K562 (cell line): ENCODE measurements around the gene GFI1B. TPM values are rescaled to one million over a fixed set of nuclear protein-coding genes. Genes with fewer than 3 reads are reported as not detected.

Source experiments
- BRCA1 ChIP-seq, 2 experiments: fragments of 450-650 bp in 1 of 2; sonication (generic) in 1 of 2; formaldehyde crosslinking in 1 of 2; IDR thresholded peaks; 2 replicates each; pipeline versions ENCODE4 v1.5.0 to v1.6.1; 2017 to 2020; ENCODE audit warnings: mild to moderate bottlenecking in 1 of 2, missing genetic modification reagents in 1 of 2
- CTBP1 ChIP-seq: fragments of 450-650 bp; IDR thresholded peaks from 2 replicates; pipeline ENCODE4 v1.6.1; 2016; ENCODE audit warnings: borderline replicate concordance
- E2F1 ChIP-seq: sonication (generic); formaldehyde crosslinking; IDR thresholded peaks from 2 replicates; pipeline ENCODE4 v1.8.1; 2023; ENCODE audit warnings: mild to moderate bottlenecking, missing genetic modification reagents, moderate library complexity
- ETV5 ChIP-seq: sonication (generic); formaldehyde crosslinking; IDR thresholded peaks from 2 replicates; pipeline ENCODE4 v1.4.0; 2020; ENCODE audit warnings: low read depth, mild to moderate bottlenecking, missing genetic modification reagents
- FOXJ2 ChIP-seq: fragments of 200-800 bp; sonication (Bioruptor generic); IDR thresholded peaks from 2 replicates; pipeline ENCODE4 v1.6.1; 2016; ENCODE audit warnings: missing genetic modification characterization, missing compliant biosample characterization
- JUND ChIP-seq, 2 experiments: IDR thresholded peaks; 2 replicates in 1 of 2; 3 replicates in 1 of 2; pipeline ENCODE4 v1.6.1; 2011; ENCODE audit warnings: borderline replicate concordance in 2 of 2, low read depth in 2 of 2, low read length in 2 of 2, improper control_type of control experiment in 1 of 2, missing biosample characterization in 1 of 2, missing genetic modification characterization in 1 of 2, missing genetic modification reagents in 1 of 2
- LARP7 ChIP-seq: fragments of 450-650 bp; IDR thresholded peaks from 2 replicates; pipeline ENCODE4 v1.6.1; 2016
- PBX2 ChIP-seq, 2 experiments: IDR thresholded peaks in 1 of 2; conservative IDR thresholded peaks in 1 of 2; 2 replicates each; pipeline ENCODE4 v1.6.1; 2016; ENCODE audit warnings: low read depth in 2 of 2, mild to moderate bottlenecking in 1 of 2, missing compliant biosample characterization in 1 of 2, missing genetic modification characterization in 1 of 2, moderate library complexity in 1 of 2
- RFX7 ChIP-seq: fragments of 250-450 bp; sonication (Bioruptor Pico); IDR thresholded peaks from 2 replicates; pipeline ENCODE4 v1.5.1; 2021; ENCODE audit warnings: mild to moderate bottlenecking
- SNRNP70 ChIP-seq: fragments of 200-400 bp; formaldehyde crosslinking; optimal IDR thresholded peaks from 2 replicates; pipeline ENCODE3; 2017; ENCODE audit warnings: low read depth, low read length
- SRSF3 ChIP-seq: fragments of 200-400 bp; formaldehyde crosslinking; IDR thresholded peaks from 2 replicates; pipeline ENCODE4 v1.6.1; 2016; ENCODE audit warnings: mild to moderate bottlenecking, low read length, moderate library complexity; ENCODE audit not compliant: insufficient read depth
- SRSF9 ChIP-seq: fragments of 200-400 bp; formaldehyde crosslinking; IDR thresholded peaks from 2 replicates; pipeline ENCODE4 v1.6.1; 2017; ENCODE audit warnings: low read depth, low read length, borderline replicate concordance
- TARDBP ChIP-seq: fragments of 450-650 bp; IDR thresholded peaks from 2 replicates; pipeline ENCODE4 v1.6.1; 2016
- ZFP30 ChIP-seq: fragments of 250-450 bp; sonication (Bioruptor Pico); IDR thresholded peaks from 2 replicates; pipeline ENCODE4 v1.8.0; 2022; ENCODE audit warnings: moderate library complexity, mild to moderate bottlenecking, inconsistent platforms, borderline replicate concordance
- ZMIZ1 ChIP-seq, 2 experiments: fragments of 150-350 bp in 1 of 2; IDR thresholded peaks; 2 replicates each; pipeline ENCODE4 v1.6.1; 2012 to 2016; ENCODE audit warnings: low read depth in 2 of 2, low read length in 2 of 2, mild to moderate bottlenecking in 1 of 2, moderate library complexity in 1 of 2
- ZNF395 ChIP-seq: fragments of 200-800 bp; sonication (Bioruptor generic); IDR thresholded peaks from 2 replicates; pipeline ENCODE4 v1.6.1; 2017; ENCODE audit warnings: missing genetic modification characterization, missing compliant biosample characterization
- ZNF696 ChIP-seq: fragments of 250-450 bp; sonication (Bioruptor Pico); conservative IDR thresholded peaks from 2 replicates; pipeline ENCODE4 v1.4.0; 2020; ENCODE audit warnings: mild to moderate bottlenecking, moderate library complexity
- polyA plus RNA-seq, 8 experiments: library from polyadenylated mRNA; depleted of rRNA in 4 of 8; stranded (reverse) in 5 of 8; unstranded in 3 of 8; fragments of >200 nt; fragmentation: Nextera tagmentation in 2 of 8; fragmentation: Illumina TruSeq in 1 of 8; extraction: Ambion mirVana in 2 of 8; extraction: Trizol in 1 of 8; gene quantifications; 2 replicates each; pipeline versions ENCODE4 v1.2.1 to v1.2.3, GENCODE V29; 2011 to 2014; ENCODE audit warnings: inconsistent platforms in 1 of 8, missing spikeins in 1 of 8
- total RNA-seq, 7 experiments: library from RNA; depleted of rRNA in 6 of 7; stranded (reverse); fragments of >200 nt in 6 of 7; fragmentation: Illumina TruSeq in 2 of 7; extraction: Trizol in 2 of 7; gene quantifications; 2 replicates each; pipeline versions ENCODE4 v1.2.1 to v1.2.3, GENCODE V29; 2011 to 2021; ENCODE audit warnings: low replicate concordance in 1 of 7

The GFI1B gene
- total and polyA plus RNA-seq, 9 of the 15 experiments (the other 6 are each of a cell fraction or from before 2014, with no cell fraction given), result 8.0 to 75.7 (median 34.5) TPM

GRCh38 chr9:132994410-132995120 is 16.1 kb downstream of the GFI1B start (continued):
- peak; percentile 85 for TF ChIP-seq JUND (IDR thresholded peaks at IDR 0.05; ENCODE audit: borderline replicate concordance, low read depth, low read length)
- TF ChIP-seq JUND (tag; IDR thresholded peaks at IDR 0.05; ENCODE audit: borderline replicate concordance, low read depth, low read length), result peak; percentile 81; the same call in 1 of the 3 replicates
- no peak for TF ChIP-seq BRCA1 (IDR thresholded peaks at IDR 0.05)
- no peak for TF ChIP-seq BRCA1 (CRISPR knock-in tag; IDR thresholded peaks at IDR 0.05)
- no peak for TF ChIP-seq SNRNP70
- TF ChIP-seq ZNF696, result no peak
- no peak for TF ChIP-seq LARP7
- TF ChIP-seq SRSF9, result no peak
- no peak for TF ChIP-seq FOXJ2
- no peak for TF ChIP-seq TARDBP
- TF ChIP-seq SRSF3, result no peak
- no peak for TF ChIP-seq ZMIZ1 (IDR thresholded peaks at IDR 0.05; ENCODE audit: low read depth in 2 of 2, low read length in 2 of 2)
- no peak for TF ChIP-seq PBX2 (CRISPR knock-in tag; IDR thresholded peaks at IDR 0.05; ENCODE audit: low read depth)
- TF ChIP-seq PBX2 (tag; conservative IDR thresholded peaks at IDR 0.05; ENCODE audit: low read depth), result no peak
- peak; percentile 87 for TF ChIP-seq CTBP1
- TF ChIP-seq E2F1 (CRISPR knock-in tag), result no peak
- TF ChIP-seq ZFP30 (CRISPR knock-in tag), result no peak
- no peak for TF ChIP-seq ETV5
- TF ChIP-seq ZNF395 (CRISPR knock-in tag), result peak; percentile 59
- TF ChIP-seq RFX7 (CRISPR knock-in tag), result no peak
